PFSK-1 (cell line): Measurements from ENCODE around the gene TESK2.

Experiments used
- POLR2AphosphoS5 ChIP-seq: IDR thresholded peaks from 2 replicates; pipeline ENCODE4 v1.6.1; 2012; ENCODE audit warnings: low read depth, mild to moderate bottlenecking, control low read depth, low read length, moderate library complexity
- REST ChIP-seq, 2 experiments: IDR thresholded peaks; 2 replicates each; pipeline versions ENCODE4 v1.6.1 to v1.8.0; 2011 to 2012; ENCODE audit warnings: low read depth in 2 of 2, low read length in 2 of 2, control low read depth in 1 of 2, inconsistent platforms in 1 of 2, mild to moderate bottlenecking in 1 of 2, moderate library complexity in 1 of 2; ENCODE audit not compliant: insufficient read depth in 1 of 2
- TAF1 ChIP-seq: IDR thresholded peaks from 2 replicates; pipeline ENCODE4 v1.6.1; 2012; ENCODE audit warnings: low read length, control low read depth, borderline replicate concordance; ENCODE audit not compliant: insufficient read depth

GRCh38 chr1:45299981-45300668, 190.8 kb downstream of the TESK2 start:
- TF ChIP-seq REST (IDR thresholded peaks at IDR 0.05; ENCODE audit: insufficient read depth in 1 of 2, low read depth in 2 of 2, low read length in 2 of 2) (no peak), POLR2AphosphoS5 (no peak), TAF1 (no peak)
